Rectal smooth muscle tissue (tissue), 1 donor: ENCODE results near the gene GPA33.
A peak's percentile ranks its signal among the peaks of the same experiment; 100 is the strongest.

ENCODE experiments used
- H3K27ac ChIP-seq: one replicate; pipeline ENCODE4 v1.7.0; 2013; ENCODE audit warnings: low read depth, low read length, inconsistent platforms
- H3K27me3 ChIP-seq: one replicate; pipeline ENCODE4 v1.7.0; 2013; ENCODE audit warnings: low read length; ENCODE audit not compliant: control insufficient read depth, insufficient read depth
- H3K36me3 ChIP-seq: one replicate; pipeline ENCODE4 v1.7.0; 2013; ENCODE audit warnings: low read length; ENCODE audit not compliant: control insufficient read depth, insufficient read depth
- H3K4me1 ChIP-seq: one replicate; pipeline ENCODE4 v1.7.0; 2013; ENCODE audit warnings: low read length; ENCODE audit not compliant: control insufficient read depth, insufficient read depth
- H3K4me3 ChIP-seq: one replicate; pipeline ENCODE4 v1.7.0; 2013; ENCODE audit warnings: low read length
- H3K9ac ChIP-seq: one replicate; pipeline ENCODE4 v1.7.0; 2013; ENCODE audit warnings: low read length

GPA33 gene

GRCh38 chr1:167127236-167127635 is 37.1 kb upstream of the GPA33 start:
- H3K27me3 ChIP-seq = no peaks in the 10 kb centered on the region
- no peak overlapping the region for H3K9ac ChIP-seq
- no peaks in the 10 kb centered on the region for H3K4me1 ChIP-seq
- no peak overlapping the region for H3K4me3 ChIP-seq
- no peak overlapping the region for H3K27ac ChIP-seq
- H3K36me3 ChIP-seq = no peaks in the 10 kb centered on the region

- Histone ChIP-seq H3K36me3 (no peaks in the 10 kb centered on the region), H3K27ac (no peak overlapping the region), H3K9ac (no peak overlapping the region), H3K4me1 (no peaks in the 10 kb centered on the region), H3K27me3 (no peaks in the 10 kb centered on the region), H3K4me3 (no peak overlapping the region)
These were observed 36.6 kb upstream of the GPA33 start for GRCh38 chr1:167126811-167127210.

DNA sequence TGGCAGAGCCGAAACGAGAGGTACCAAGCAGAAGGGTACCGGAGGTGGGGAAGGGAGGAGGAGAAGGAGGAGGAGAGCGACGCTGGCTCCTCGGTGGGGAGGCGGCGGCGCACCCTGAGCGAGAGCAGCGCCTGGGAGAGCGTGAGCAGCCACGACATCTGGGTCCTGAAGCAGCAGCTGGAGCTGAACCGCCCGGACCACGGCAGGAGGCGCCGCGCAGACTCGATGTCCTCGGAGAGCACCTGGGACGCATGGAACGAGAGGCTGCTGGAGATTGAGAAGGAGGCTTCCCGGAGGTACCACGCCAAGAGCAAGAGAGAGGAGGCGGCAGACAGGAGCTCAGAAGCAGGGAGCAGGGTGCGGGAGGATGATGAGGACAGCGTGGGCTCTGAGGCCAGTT is 36.1 kb upstream of the GPA33 start:
- no peaks in the 10 kb centered on the region for H3K4me1 ChIP-seq
- no peak overlapping the region for H3K9ac ChIP-seq
- no peaks in the 10 kb centered on the region for H3K36me3 ChIP-seq
- no peak overlapping the region for H3K4me3 ChIP-seq
- no peak overlapping the region for H3K27ac ChIP-seq
- H3K27me3 ChIP-seq = no peaks in the 10 kb centered on the region

DNA sequence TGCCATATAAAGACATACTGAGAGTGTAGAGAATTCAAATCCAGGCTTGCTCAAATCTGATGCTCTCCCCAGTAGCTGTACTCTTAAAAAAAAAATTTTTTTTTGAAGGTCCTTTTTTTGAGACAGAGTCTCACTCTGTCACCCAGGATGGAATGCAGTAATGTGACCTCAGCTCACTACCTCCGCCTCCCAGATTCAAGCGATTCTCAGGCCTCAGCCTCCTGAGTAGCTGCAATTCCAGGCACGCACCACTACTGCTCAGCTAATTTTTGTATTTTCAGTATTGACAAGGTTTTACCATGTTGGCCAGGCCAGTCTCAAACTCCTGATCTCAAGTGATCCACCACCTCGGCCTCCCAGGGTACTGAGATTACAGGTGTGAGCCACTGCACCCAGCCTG is 32.4 kb upstream of the GPA33 start:
- H3K36me3 ChIP-seq = no peaks in the 10 kb centered on the region
- no peak overlapping the region for H3K27ac ChIP-seq
- no peaks in the 10 kb centered on the region for H3K27me3 ChIP-seq
- no peak overlapping the region for H3K9ac ChIP-seq
- H3K4me3 ChIP-seq = no peak overlapping the region
- no peaks in the 10 kb centered on the region for H3K4me1 ChIP-seq

- no peak overlapping the region for H3K9ac ChIP-seq
- no peaks in the 10 kb centered on the region for H3K4me1 ChIP-seq
- H3K36me3 ChIP-seq = no peaks in the 10 kb centered on the region
- H3K27me3 ChIP-seq = no peaks in the 10 kb centered on the region
- no peak overlapping the region for H3K4me3 ChIP-seq
- H3K27ac ChIP-seq = no peak overlapping the region
These were observed 31.9 kb upstream of the GPA33 start for GRCh38 chr1:167122121-167122480.

- no peak overlapping the region for H3K9ac ChIP-seq
- H3K27me3 ChIP-seq = no peaks in the 10 kb centered on the region
- no peaks in the 10 kb centered on the region for H3K4me1 ChIP-seq
- peak overlapping the region; percentile 59 for H3K4me3 ChIP-seq
- H3K36me3 ChIP-seq = no peaks in the 10 kb centered on the region
- no peak overlapping the region for H3K27ac ChIP-seq
These were observed 31.4 kb upstream of the GPA33 start for GRCh38 chr1:167121375-167122120.

- no peaks in the 10 kb centered on the region for H3K4me1 ChIP-seq
- no peak overlapping the region for H3K27ac ChIP-seq
- peak overlapping the region; percentile 59 for H3K4me3 ChIP-seq
- H3K27me3 ChIP-seq = no peaks in the 10 kb centered on the region
- H3K36me3 ChIP-seq = no peaks in the 10 kb centered on the region
- H3K9ac ChIP-seq = no peak overlapping the region
These were observed 30.7 kb upstream of the GPA33 start for GRCh38 chr1:167120899-167121298.

DNA sequence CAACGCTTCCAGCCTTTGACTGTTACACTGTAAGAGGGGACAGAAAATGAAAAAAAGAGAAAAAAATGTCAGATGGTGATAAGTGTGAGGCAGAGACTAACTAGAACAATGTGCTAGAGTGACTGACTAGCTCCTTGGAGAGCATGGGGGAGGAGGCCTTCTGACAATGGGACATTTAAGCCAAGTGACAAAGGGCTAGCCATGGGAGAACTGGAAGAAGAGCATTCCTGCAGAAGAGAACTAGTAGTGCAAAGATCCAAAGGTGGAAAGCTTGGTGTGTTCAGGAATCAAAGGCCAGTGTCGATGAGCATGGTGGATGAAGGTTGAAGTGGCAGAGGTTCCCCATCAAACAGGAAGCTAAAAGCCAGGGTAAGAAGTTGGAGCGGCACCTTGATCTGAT is 29.5 kb upstream of the GPA33 start:
- Histone ChIP-seq H3K27ac (no peak overlapping the region), H3K4me1 (no peaks in the 10 kb centered on the region), H3K27me3 (no peaks in the 10 kb centered on the region), H3K9ac (no peak overlapping the region), H3K4me3 (no peak overlapping the region), H3K36me3 (no peaks in the 10 kb centered on the region)

GRCh38 chr1:167118188-167118587 is 28.0 kb upstream of the GPA33 start:
- Histone ChIP-seq H3K4me1 (no peaks in the 10 kb centered on the region), H3K4me3 (no peak overlapping the region), H3K27ac (no peak overlapping the region), H3K36me3 (no peaks in the 10 kb centered on the region), H3K27me3 (no peaks in the 10 kb centered on the region), H3K9ac (no peak overlapping the region)

DNA sequence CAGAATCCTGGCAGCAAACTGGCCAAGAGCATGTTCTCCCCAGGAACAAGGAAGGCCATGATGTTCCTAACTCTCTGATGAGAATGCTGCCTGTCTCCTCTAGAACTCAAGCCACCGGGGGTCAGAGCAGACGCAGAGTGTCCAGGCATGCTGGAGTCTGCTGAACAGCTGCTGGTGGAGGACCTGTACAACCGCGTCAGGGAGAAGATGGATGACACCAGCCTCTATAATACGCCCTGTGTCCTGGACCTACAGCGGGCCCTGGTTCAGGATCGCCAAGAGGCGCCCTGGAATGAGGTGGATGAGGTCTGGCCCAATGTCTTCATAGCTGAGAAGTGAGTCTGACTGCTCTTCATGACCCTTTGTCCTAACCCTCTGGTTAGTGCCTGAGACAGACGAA is 27.0 kb upstream of the GPA33 start:
- H3K4me1 ChIP-seq = no peaks in the 10 kb centered on the region
- H3K4me3 ChIP-seq = no peak overlapping the region
- no peak overlapping the region for H3K27ac ChIP-seq
- H3K9ac ChIP-seq = no peak overlapping the region
- H3K36me3 ChIP-seq = no peaks in the 10 kb centered on the region
- no peaks in the 10 kb centered on the region for H3K27me3 ChIP-seq

- H3K4me1 ChIP-seq = no peaks in the 10 kb centered on the region
- H3K36me3 ChIP-seq = no peaks in the 10 kb centered on the region
- H3K4me3 ChIP-seq = no peak overlapping the region
- no peak overlapping the region for H3K9ac ChIP-seq
- no peak overlapping the region for H3K27ac ChIP-seq
- H3K27me3 ChIP-seq = no peaks in the 10 kb centered on the region
These were observed 26.0 kb upstream of the GPA33 start for GRCh38 chr1:167116174-167116573.

GRCh38 chr1:167115655-167116054 is 25.5 kb upstream of the GPA33 start:
- Histone ChIP-seq H3K4me1 (no peaks in the 10 kb centered on the region), H3K9ac (no peak overlapping the region), H3K27ac (no peak overlapping the region), H3K27me3 (no peaks in the 10 kb centered on the region), H3K36me3 (no peaks in the 10 kb centered on the region), H3K4me3 (no peak overlapping the region)

DNA sequence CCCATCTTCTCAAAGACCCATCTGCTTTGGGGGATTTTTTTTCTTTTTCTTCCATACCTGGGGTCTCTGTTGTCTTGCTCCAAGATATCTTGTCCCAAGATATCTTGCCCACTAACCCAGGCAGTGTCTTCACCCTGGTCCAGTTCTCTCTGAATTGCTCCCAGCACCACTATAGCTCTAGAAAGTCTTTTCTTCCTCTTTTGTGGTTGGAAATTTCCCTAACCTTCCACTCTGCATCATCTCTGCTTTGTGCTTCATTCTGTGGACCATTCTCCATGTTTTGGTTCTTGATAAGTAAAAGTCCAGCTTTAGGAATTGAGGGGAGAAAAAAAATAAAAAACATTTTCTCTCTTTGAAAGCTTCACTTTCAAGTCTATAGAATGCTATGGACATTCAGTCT is 24.5 kb upstream of the GPA33 start:
- no peak overlapping the region for H3K27ac ChIP-seq
- no peaks in the 10 kb centered on the region for H3K27me3 ChIP-seq
- no peak overlapping the region for H3K4me3 ChIP-seq
- no peaks in the 10 kb centered on the region for H3K4me1 ChIP-seq
- H3K9ac ChIP-seq = no peak overlapping the region
- no peaks in the 10 kb centered on the region for H3K36me3 ChIP-seq
